ENCODE measurements around the gene EFNA3.
"Not testable (repeated sequence)": the region's sequence is repeated elsewhere in the genome, so short reads cannot be mapped to it uniquely, and the experiment has no call there.

EFNA3 gene

GRCh38 chr1:155103325-155103724 is 24.7 kb downstream of the EFNA3 start:
- Mint-ChIP-seq H3K27me3 (no peaks in the 10 kb centered on the region), H3K9me3 (no peaks in the 10 kb centered on the region), H3K36me3 (no peaks in the 10 kb centered on the region), H3K27ac (no peak overlapping the region), H3K4me1 (no peaks in the 10 kb centered on the region), H3K4me3 (no peak overlapping the region)
- no peak for ATAC-seq

GRCh38 chr1:155104605-155105534 is 26.2 kb downstream of the EFNA3 start:
- no peak overlapping the region for H3K4me3 Mint-ChIP-seq

GRCh38 chr1:155105604-155106011 is 27.0 kb downstream of the EFNA3 start:
- ATAC-seq = no peak
- no peaks in the 10 kb centered on the region for H3K36me3 Mint-ChIP-seq
- H3K4me1 Mint-ChIP-seq = no peaks in the 10 kb centered on the region
- H3K27me3 Mint-ChIP-seq = peaks cover 6% of the 10 kb centered on the region
- H3K9me3 Mint-ChIP-seq = no peaks in the 10 kb centered on the region
- no peak overlapping the region for H3K27ac Mint-ChIP-seq
- H3K4me3 Mint-ChIP-seq = no peak overlapping the region

More at GRCh38 chr1:155104605-155105534, 26.2 kb downstream of the EFNA3 start:
- Mint-ChIP-seq H3K4me1 (no peaks in the 10 kb centered on the region), H3K27me3 (peaks cover 6% of the 10 kb centered on the region), H3K36me3 (no peaks in the 10 kb centered on the region), H3K27ac (no peak overlapping the region), H3K9me3 (no peaks in the 10 kb centered on the region)
- ATAC-seq = no peak

GRCh38 chr1:155106862-155107261 is 28.2 kb downstream of the EFNA3 start:
- peaks cover 15% of the 10 kb centered on the region for H3K27me3 Mint-ChIP-seq
- no peaks in the 10 kb centered on the region for H3K9me3 Mint-ChIP-seq
- no peak overlapping the region for H3K27ac Mint-ChIP-seq

GRCh38 chr1:155107309-155108264 is 28.9 kb downstream of the EFNA3 start:
- Mint-ChIP-seq H3K4me3 (no peak overlapping the region), H3K9me3 (no peaks in the 10 kb centered on the region), H3K36me3 (no peaks in the 10 kb centered on the region), H3K27ac (no peak overlapping the region), H3K27me3 (peaks cover 20% of the 10 kb centered on the region), H3K4me1 (no peaks in the 10 kb centered on the region)
- no peak for ATAC-seq

More at GRCh38 chr1:155106862-155107261, 28.2 kb downstream of the EFNA3 start:
- Mint-ChIP-seq H3K36me3 (no peaks in the 10 kb centered on the region), H3K4me3 (no peak overlapping the region), H3K4me1 (no peaks in the 10 kb centered on the region)
- ATAC-seq = no peak

- no peak for ATAC-seq
- Mint-ChIP-seq H3K4me1 (no peaks in the 10 kb centered on the region), H3K27ac (no peak overlapping the region), H3K4me3 (no peak overlapping the region), H3K27me3 (peaks cover 20% of the 10 kb centered on the region), H3K36me3 (no peaks in the 10 kb centered on the region), H3K9me3 (no peaks in the 10 kb centered on the region)
These were observed 29.7 kb downstream of the EFNA3 start for GRCh38 chr1:155108296-155108695.

- Mint-ChIP-seq H3K36me3 (no peaks in the 10 kb centered on the region), H3K4me1 (no peaks in the 10 kb centered on the region), H3K27ac (no peak overlapping the region), H3K9me3 (no peaks in the 10 kb centered on the region), H3K4me3 (no peak overlapping the region), H3K27me3 (peaks cover 27% of the 10 kb centered on the region)
- no peak for ATAC-seq
These were observed 31.7 kb downstream of the EFNA3 start for GRCh38 chr1:155110381-155110780.

- Mint-ChIP-seq H3K27me3 (peaks cover 28% of the 10 kb centered on the region), H3K4me3 (no peak overlapping the region), H3K9me3 (no peaks in the 10 kb centered on the region), H3K4me1 (no peaks in the 10 kb centered on the region), H3K27ac (no peak overlapping the region), H3K36me3 (no peaks in the 10 kb centered on the region)
- ATAC-seq = no peak
These were observed 32.2 kb downstream of the EFNA3 start for GRCh38 chr1:155110826-155111225.

GRCh38 chr1:155113450-155113980 is 34.9 kb downstream of the EFNA3 start:
- no peaks in the 10 kb centered on the region for H3K36me3 Mint-ChIP-seq
- no peak for ATAC-seq
- no peaks in the 10 kb centered on the region for H3K9me3 Mint-ChIP-seq
- H3K27ac Mint-ChIP-seq = no peak overlapping the region
- no peaks in the 10 kb centered on the region for H3K4me1 Mint-ChIP-seq
- no peak overlapping the region for H3K4me3 Mint-ChIP-seq
- H3K27me3 Mint-ChIP-seq = peaks cover 54% of the 10 kb centered on the region

GRCh38 chr1:155116113-155116764 is 37.6 kb downstream of the EFNA3 start:
- Mint-ChIP-seq H3K9me3 (no peaks in the 10 kb centered on the region), H3K4me3 (no peak overlapping the region), H3K36me3 (no peaks in the 10 kb centered on the region), H3K27me3 (peaks cover 49% of the 10 kb centered on the region), H3K4me1 (no peaks in the 10 kb centered on the region), H3K27ac (no peak overlapping the region)
- no peak for ATAC-seq

GRCh38 chr1:155117610-155118009 is 39.0 kb downstream of the EFNA3 start:
- Mint-ChIP-seq H3K27ac (no peak overlapping the region), H3K36me3 (no peaks in the 10 kb centered on the region), H3K4me1 (no peaks in the 10 kb centered on the region), H3K9me3 (no peaks in the 10 kb centered on the region), H3K27me3 (peaks cover 43% of the 10 kb centered on the region), H3K4me3 (no peak overlapping the region)
- no peak for ATAC-seq

GRCh38 chr1:155118090-155118489 is 39.5 kb downstream of the EFNA3 start:
- not testable (repeated sequence) for H3K4me1 Mint-ChIP-seq, H3K27ac Mint-ChIP-seq, H3K36me3 Mint-ChIP-seq, H3K4me3 Mint-ChIP-seq, H3K9me3 Mint-ChIP-seq, ATAC-seq
- H3K27me3 Mint-ChIP-seq = peaks cover 43% of the 10 kb centered on the region

- Mint-ChIP-seq H3K27me3 (peaks cover 52% of the 10 kb centered on the region), H3K4me3 (no peak overlapping the region), H3K9me3 (no peaks in the 10 kb centered on the region), H3K27ac (no peak overlapping the region), H3K36me3 (no peaks in the 10 kb centered on the region), H3K4me1 (no peaks in the 10 kb centered on the region)
- no peak for ATAC-seq
These were observed 41.6 kb downstream of the EFNA3 start for GRCh38 chr1:155120253-155120652.

- Mint-ChIP-seq H3K9me3 (no peaks in the 10 kb centered on the region), H3K27me3 (peaks cover 56% of the 10 kb centered on the region), H3K4me1 (no peaks in the 10 kb centered on the region), H3K27ac (no peak overlapping the region), H3K4me3 (no peak overlapping the region), H3K36me3 (no peaks in the 10 kb centered on the region)
- no peak for ATAC-seq
These were observed 42.6 kb downstream of the EFNA3 start for GRCh38 chr1:155121249-155121648.

- no peak overlapping the region for H3K4me3 Mint-ChIP-seq
- H3K36me3 Mint-ChIP-seq = no peaks in the 10 kb centered on the region
- H3K4me1 Mint-ChIP-seq = peaks cover 10% of the 10 kb centered on the region
- H3K27ac Mint-ChIP-seq = no peak overlapping the region
- peaks cover 55% of the 10 kb centered on the region for H3K27me3 Mint-ChIP-seq
- ATAC-seq = no peak
- H3K9me3 Mint-ChIP-seq = no peaks in the 10 kb centered on the region
These were observed 43.7 kb downstream of the EFNA3 start for GRCh38 chr1:155122308-155122707.
